HG03442 (cell line): ENCODE results near the gene DHRS13.
"Not testable (repeated sequence)": the region's sequence is repeated elsewhere in the genome, so short reads cannot be mapped to it uniquely, and the experiment has no call there.

Experiments used
- ATAC-seq: cut with Tn5 transposase; IDR thresholded peaks from one replicate; pipeline ENCODE4 v1.9.1; 2021; ENCODE audit warnings: mild to moderate bottlenecking, moderate library complexity; ENCODE audit not compliant: unreplicated experiment

DHRS13 gene

GRCh38 chr17:28904800-28905199 lies 1.9 kb upstream of the DHRS13 start:
- ATAC-seq: no peak

- not testable (repeated sequence) for ATAC-seq
Measured at GRCh38 chr17:28903546-28903841, 615 bp upstream of the DHRS13 start.

- ATAC-seq: peak; percentile 38
Measured at GRCh38 chr17:28901866-28902818, 737 bp downstream of the DHRS13 start.

- no peak for ATAC-seq
Measured at GRCh38 chr17:28900986-28901726, 1.7 kb downstream of the DHRS13 start.

GRCh38 chr17:28899212-28899815 lies 3.6 kb downstream of the DHRS13 start:
- ATAC-seq: no peak

GRCh38 chr17:28898527-28898955 lies 4.3 kb downstream of the DHRS13 start:
- ATAC-seq: no peak

- ATAC-seq: no peak
Measured at GRCh38 chr17:28897769-28898526, 4.9 kb downstream of the DHRS13 start.

GRCh38 chr17:28896884-28897768 lies 5.8 kb downstream of the DHRS13 start, which contains the start of gene FLOT2:
Gene FLOT2 (minus strand): TSS chr17:28897733. CDS start chr17:28897574, 159 bp downstream.
- no peak for ATAC-seq

- ATAC-seq: no peak
Measured at GRCh38 chr17:28896491-28896883, 6.4 kb downstream of the DHRS13 start.

- ATAC-seq: no peak
Measured at GRCh38 chr17:28895794-28896447, 7.0 kb downstream of the DHRS13 start.

- not testable (repeated sequence) for ATAC-seq
Measured at GRCh38 chr17:28893248-28894183, 9.4 kb downstream of the DHRS13 start.

- no peak for ATAC-seq
Measured at GRCh38 chr17:28892024-28892423, 10.9 kb downstream of the DHRS13 start.

- no peak for ATAC-seq
Measured at GRCh38 chr17:28891201-28891600, 11.7 kb downstream of the DHRS13 start.

GRCh38 chr17:28889996-28890395 lies 12.9 kb downstream of the DHRS13 start:
- no peak for ATAC-seq

GRCh38 chr17:28888832-28889231 lies 14.0 kb downstream of the DHRS13 start:
- no peak for ATAC-seq

- no peak for ATAC-seq
Measured at GRCh38 chr17:28887871-28888471, 14.9 kb downstream of the DHRS13 start.

GRCh38 chr17:28885951-28886350 lies 16.9 kb downstream of the DHRS13 start:
- ATAC-seq: no peak

- ATAC-seq: no peak
Measured at GRCh38 chr17:28885363-28885762, 17.5 kb downstream of the DHRS13 start.
